Hematopoietic multipotent progenitor cell treated with erythropoietin and hydrocortisone succinate and interleukin-3 and kit ligand, for 17 days (in vitro differentiated cells): ENCODE data around the gene BLM.
"Not testable (repeated sequence)": the region's sequence is repeated elsewhere in the genome, so short reads cannot be mapped to it uniquely, and the experiment has no call there.

ENCODE experiments used
- DNase-seq: peaks from one replicate; pipeline ENCODE4 v3.0.0-alpha.2; 2015; ENCODE audit warnings: low spot score

BLM gene

GRCh38 chr15:90740545-90740944 is 23.4 kb downstream of the BLM start:
- DNase-seq, result not testable (repeated sequence)

DNA sequence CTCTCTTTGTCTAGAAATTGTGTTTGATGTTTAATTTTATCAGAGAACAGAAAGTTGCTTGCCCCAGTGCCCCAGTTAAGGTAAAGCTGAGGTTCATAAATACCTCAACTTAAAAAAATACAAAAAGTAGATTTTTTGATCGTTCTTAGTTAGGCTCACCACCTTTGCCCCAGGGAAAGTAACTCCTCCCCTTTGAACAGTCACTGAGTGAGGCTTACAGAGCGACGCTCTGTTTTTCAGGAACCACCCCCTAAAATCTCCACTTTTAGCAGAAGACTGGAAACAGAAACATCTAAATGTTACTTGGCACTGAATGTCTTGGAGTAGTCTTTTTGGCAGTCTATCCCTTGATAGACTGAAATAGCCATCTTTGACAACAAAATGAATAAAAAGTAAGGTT is 24.9 kb downstream of the BLM start:
- no peak for DNase-seq

- DNase-seq, result no peak
These were observed 26.3 kb downstream of the BLM start for GRCh38 chr15:90743407-90743806.

- no peak for DNase-seq
These were observed 27.7 kb downstream of the BLM start for GRCh38 chr15:90744759-90745402.

- DNase-seq, result no peak
These were observed 32.6 kb downstream of the BLM start for GRCh38 chr15:90749754-90750153.

DNA sequence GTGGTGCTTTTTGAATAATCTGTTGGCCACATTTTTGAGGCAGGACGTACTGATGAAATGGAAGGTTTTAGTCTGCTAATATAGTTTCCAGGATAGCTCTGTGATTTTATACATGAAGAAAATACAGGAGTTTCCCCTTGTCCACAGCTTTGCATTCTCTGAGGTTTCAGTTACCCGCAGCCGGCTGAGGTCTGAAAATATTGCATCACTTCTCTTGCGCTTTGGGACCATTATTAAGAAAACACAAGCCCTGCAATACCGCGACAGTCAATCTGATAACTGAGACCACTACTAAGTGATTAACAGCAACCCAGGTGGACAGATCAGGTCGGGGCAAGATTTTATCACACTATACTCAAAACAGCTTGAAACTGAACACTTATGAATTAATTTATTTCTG is 33.0 kb downstream of the BLM start:
- DNase-seq, result no peak

DNA sequence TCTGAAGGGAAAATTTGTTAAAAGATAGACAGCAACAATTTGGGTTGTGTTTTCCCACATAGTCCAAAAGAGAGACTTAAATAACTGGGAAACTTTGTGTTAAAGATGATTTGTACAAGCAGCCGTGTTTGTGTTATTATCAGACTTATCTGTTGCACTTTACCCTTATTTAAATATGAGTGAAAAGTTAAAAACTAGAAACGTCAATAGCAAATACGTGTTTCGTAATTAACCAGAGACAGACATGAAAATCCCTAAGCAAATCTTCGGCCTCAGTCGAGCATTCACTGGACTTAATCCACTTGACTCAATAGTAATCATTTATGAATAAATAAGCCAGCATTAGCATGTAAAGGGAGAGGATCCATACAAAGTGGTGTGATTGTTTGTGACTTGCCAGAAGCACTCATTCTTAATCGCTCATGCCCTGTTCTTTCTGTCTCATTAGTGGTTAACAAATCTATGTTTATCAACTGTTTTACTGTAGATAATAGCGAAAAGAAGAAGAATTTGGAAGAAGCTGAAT is 34.2 kb downstream of the BLM start:
- DNase-seq, result no peak

GRCh38 chr15:90756916-90757315 is 39.8 kb downstream of the BLM start:
- no peak for DNase-seq

- no peak for DNase-seq
These were observed 40.3 kb downstream of the BLM start for GRCh38 chr15:90757461-90757860.

- no peak for DNase-seq
These were observed 43.6 kb downstream of the BLM start for GRCh38 chr15:90760661-90761232.

DNA sequence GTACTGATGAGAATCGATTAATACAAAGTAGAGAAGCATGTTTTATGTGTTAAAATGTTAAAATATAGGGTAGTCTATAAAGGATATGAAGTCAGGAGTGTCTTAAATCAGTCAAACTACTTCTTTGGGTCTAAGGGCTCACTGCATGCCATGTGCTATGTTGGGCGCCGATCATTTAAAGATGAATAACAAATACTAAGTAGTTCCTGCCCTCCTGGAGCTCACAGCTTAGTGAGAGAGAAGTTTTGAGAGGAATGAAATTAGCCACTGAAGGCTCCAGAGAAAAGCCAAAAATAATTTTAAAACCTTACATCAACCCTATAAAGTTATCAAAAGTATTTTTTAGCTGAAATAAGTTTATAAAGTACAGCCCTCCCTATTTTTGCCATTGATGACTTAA is 44.5 kb downstream of the BLM start:
- no peak for DNase-seq

- no peak for DNase-seq
These were observed 45.0 kb downstream of the BLM start for GRCh38 chr15:90762109-90762508.

GRCh38 chr15:90763366-90764099 is 46.4 kb downstream of the BLM start:
- no peak for DNase-seq

GRCh38 chr15:90765531-90765930 is 48.4 kb downstream of the BLM start:
- DNase-seq, result no peak

- no peak for DNase-seq
These were observed 48.8 kb downstream of the BLM start for GRCh38 chr15:90765966-90766365.

DNA sequence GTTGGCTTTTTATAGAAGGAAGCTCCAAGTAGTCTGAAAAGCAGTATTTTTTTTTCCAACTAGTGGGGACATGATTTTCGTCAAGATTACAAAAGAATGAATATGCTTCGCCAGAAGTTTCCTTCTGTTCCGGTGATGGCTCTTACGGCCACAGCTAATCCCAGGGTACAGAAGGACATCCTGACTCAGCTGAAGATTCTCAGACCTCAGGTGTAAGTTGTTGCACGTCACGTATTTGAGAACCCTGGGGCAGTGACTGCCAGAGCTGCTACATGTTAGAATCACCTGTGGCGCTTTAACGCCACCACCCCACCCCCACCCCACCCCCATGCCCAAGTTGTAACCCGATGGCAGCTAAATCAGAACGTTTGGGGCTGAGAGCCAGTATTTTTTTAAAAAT is 52.2 kb downstream of the BLM start:
- DNase-seq, result no peak

GRCh38 chr15:90773485-90773884 is 56.3 kb downstream of the BLM start:
- no peak for DNase-seq

DNA sequence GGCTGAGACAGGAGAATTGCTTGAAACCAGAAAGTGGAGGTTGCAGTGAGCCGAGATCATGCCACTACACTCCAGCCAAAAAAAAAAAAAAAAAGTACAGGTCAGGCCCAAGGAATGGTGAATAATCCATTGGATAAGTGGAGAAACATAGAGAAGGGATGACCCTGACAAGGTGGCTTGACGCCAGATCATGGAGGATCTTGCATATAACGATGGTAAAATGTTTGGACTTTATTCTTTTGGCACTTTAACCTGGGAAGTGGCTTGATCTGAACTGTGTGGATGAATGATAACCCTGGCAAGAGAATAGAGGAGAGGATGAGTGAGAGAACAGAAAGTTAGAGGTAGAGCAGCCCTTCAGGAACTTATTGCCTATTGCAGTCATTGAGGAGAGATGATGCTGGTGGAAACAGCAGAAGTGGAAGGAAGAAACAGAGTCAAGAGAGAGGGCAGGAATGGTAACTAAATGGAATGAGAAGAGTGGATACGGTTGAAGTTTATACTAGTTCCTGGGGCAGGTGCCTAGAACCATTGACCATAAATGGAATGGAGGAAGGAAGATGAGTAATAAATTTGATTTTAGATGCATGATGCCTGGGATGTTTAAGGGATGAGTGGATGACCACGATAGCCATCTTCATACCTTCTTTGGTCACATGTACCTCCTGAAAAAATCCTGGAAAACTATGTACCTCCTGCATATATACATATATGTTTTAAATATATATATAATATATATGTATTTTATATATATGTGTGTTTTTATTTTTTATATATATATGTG is 57.8 kb downstream of the BLM start:
- DNase-seq, result no peak

DNA sequence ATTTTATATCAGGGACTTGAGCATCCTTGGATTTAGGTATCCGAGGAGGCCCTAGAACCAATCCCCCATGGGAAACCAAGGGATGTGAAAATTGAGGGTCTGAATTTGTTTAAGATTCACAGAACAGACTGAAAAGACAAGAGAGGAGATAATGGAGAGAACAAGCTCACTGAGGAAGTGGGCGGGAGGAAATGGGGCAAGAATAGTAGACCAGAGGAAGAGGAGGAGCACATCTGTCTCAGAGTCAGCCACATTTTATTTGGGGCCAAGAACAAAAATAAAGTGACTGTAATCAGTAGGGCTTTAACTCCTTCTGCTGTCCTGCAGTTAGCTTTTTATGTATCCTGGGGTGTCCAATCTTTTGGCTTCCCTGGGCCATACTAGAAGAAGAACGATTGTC is 63.8 kb downstream of the BLM start:
- DNase-seq, result no peak

DNA sequence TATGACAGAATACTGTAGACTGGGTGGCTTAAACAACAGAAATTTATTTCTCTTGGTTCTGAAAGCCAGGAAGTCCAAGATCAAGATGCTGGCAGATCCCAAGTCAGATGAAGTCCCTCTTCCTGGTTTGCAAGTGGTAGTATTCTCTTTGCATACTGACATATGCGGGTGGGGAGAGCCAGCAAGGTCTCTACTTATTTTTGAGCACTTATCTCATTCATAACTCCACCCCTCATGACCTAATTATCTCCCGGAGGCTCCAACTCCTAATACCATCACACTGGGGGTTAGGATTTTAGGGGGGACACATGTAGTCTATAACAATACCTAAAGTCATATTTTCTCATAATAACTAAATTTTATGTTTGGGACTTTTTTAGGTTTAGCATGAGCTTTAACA is 65.3 kb downstream of the BLM start:
- DNase-seq, result no peak

DNA sequence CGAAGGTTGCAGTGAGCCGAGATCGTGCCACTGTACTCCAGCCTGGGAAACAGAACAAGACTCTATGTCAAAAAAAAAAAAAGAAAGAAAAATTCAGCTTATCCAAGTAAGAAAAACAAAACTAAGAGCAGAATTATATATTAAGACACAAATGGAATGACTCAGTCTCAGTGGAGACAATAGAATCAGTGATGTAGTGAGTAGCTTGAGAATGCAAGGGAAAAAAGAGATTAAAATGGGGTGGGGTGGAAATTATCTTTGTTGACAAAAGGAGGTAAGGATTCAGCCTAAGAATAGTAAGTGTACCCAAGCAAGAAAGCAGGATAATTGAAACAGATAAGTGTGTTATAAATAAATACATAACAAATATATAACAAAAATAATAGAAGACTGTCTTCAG is 70.7 kb downstream of the BLM start:
- DNase-seq, result no peak

GRCh38 chr15:90789462-90789861 is 72.3 kb downstream of the BLM start:
- DNase-seq, result no peak

- DNase-seq, result no peak
These were observed 72.9 kb downstream of the BLM start for GRCh38 chr15:90790057-90790456.
